Spleen (tissue), 11 donors: ENCODE results near the gene MSI2. TPM values are rescaled to one million over a fixed set of nuclear protein-coding genes. Genes with fewer than 3 reads are reported as not detected.

Experiments
- DNase-seq: peaks from one replicate; pipeline ENCODE4 v3.0.0-alpha.2; 2020
- H3K27ac ChIP-seq, 8 donors: fragments of 200-600 bp; sonication (generic) in 7 of 8; 1 replicate in 4 of 8; 2 replicates in 4 of 8; pipeline versions ENCODE4 v1.5.0 to v1.8.0; 2016 to 2021; ENCODE audit warnings: inconsistent platforms in 4 of 8, mild to moderate bottlenecking in 4 of 8, moderate library complexity in 1 of 8
- H3K27me3 ChIP-seq, 7 donors: fragments of 200-600 bp; sonication (generic) in 6 of 7; replicated peaks in 1 of 7; 1 replicate in 4 of 7; 2 replicates in 3 of 7; pipeline versions ENCODE4 v1.5.0 to v1.8.0; 2016 to 2021; ENCODE audit warnings: inconsistent platforms in 3 of 7, mild to moderate bottlenecking in 1 of 7
- H3K36me3 ChIP-seq, 6 donors: fragments of 200-600 bp; sonication (generic) in 5 of 6; 1 replicate in 4 of 6; 2 replicates in 2 of 6; pipeline versions ENCODE4 v1.5.0 to v1.8.0; 2016 to 2021; ENCODE audit warnings: inconsistent platforms in 2 of 6
- H3K4me1 ChIP-seq, 6 donors: fragments of 200-600 bp; sonication (generic) in 5 of 6; 1 replicate in 3 of 6; 2 replicates in 3 of 6; pipeline versions ENCODE4 v1.5.0 to v1.8.0; 2016 to 2021; ENCODE audit warnings: inconsistent platforms in 3 of 6
- H3K4me3 ChIP-seq, 8 donors: fragments of 200-600 bp; sonication (generic) in 7 of 8; 1 replicate in 4 of 8; 2 replicates in 4 of 8; pipeline versions ENCODE4 v1.5.0 to v1.8.0; 2016 to 2021; ENCODE audit warnings: inconsistent platforms in 4 of 8, mild to moderate bottlenecking in 4 of 8, moderate library complexity in 2 of 8
- H3K9me3 ChIP-seq, 8 donors: fragments of 200-600 bp; sonication (generic) in 7 of 8; 1 replicate in 4 of 8; 2 replicates in 4 of 8; pipeline versions ENCODE4 v1.5.0 to v1.8.0; 2016 to 2021; ENCODE audit warnings: inconsistent platforms in 4 of 8
- CTCF ChIP-seq, 11 experiments: fragments of 200-600 bp in 7 of 11; fragments of 450-650 bp in 4 of 11; sonication (generic) in 4 of 11; IDR thresholded peaks in 8 of 11; conservative IDR thresholded peaks in 3 of 11; 1 replicate in 7 of 11; 2 replicates in 4 of 11; pipeline versions ENCODE4 v1.4.0 to v1.8.0; 2016 to 2021; ENCODE audit warnings: antibody characterized with exemption in 11 of 11, inconsistent platforms in 4 of 11, mild to moderate bottlenecking in 1 of 11
- POLR2A ChIP-seq, 3 donors: fragments of 450-650 bp; IDR thresholded peaks; one replicate each; pipeline ENCODE4 v1.5.1; 2017; ENCODE audit warnings: antibody characterized with exemption in 3 of 3, mild to moderate bottlenecking in 1 of 3
- POLR2AphosphoS5 ChIP-seq, 3 donors: sonication (generic); formaldehyde crosslinking; IDR thresholded peaks; one replicate each; pipeline ENCODE4 v1.5.1; 2017; ENCODE audit warnings: antibody characterized with exemption in 3 of 3
- WGBS, 5 donors: extraction: QIAGEN DNeasy Blood & Tissue Kit in 3 of 5; methylation state at CpG; one replicate each; pipeline versions ENCODE4 v1.1.5 to v1.1.7; 2013 to 2018; 5-methylcytosine and 5-hydroxymethylcytosine counted together
- intact Hi-C: fragments of 100-400 bp; cut with DNase I; formaldehyde crosslinking; loops from one replicate; pipeline ENCODE4 v1.15.0; 2023; ENCODE audit warnings: low total_unique reads
- polyA plus RNA-seq, 3 donors: library from polyadenylated mRNA; stranded (reverse); fragments of 200-250 nt; gene quantifications; one replicate each; pipeline ENCODE4 v1.2.1, GENCODE V29; 2013
- total RNA-seq, 7 donors: library from RNA; depleted of rRNA in 3 of 7; stranded (reverse); fragments of >200 nt in 3 of 7; fragmentation: NEBNext Ultra II Directional in 4 of 7; extraction: Animal tissue kit (Norgen Biotek cat#: 25700) in 4 of 7; gene quantifications; one replicate each; pipeline versions ENCODE4 v1.1.0 to v1.2.1, GENCODE V29; 2016 to 2021
- donor health status: healthy with polysubstance abuse.
- donor health status: DM: no; HTN: no; CAD: no; lungs with moderate emphysema.
- donor health status: DM: no; HTN: no; CAD: no.
- donor health status: Bipolar disorder and iron deficiency.
- donor health status: healthy.
- donor health status: DM: no; HTN: no; CAD: no.
- donor health status: DM: yes; HTN: yes; CAD: no.

The MSI2 gene
- total and polyA plus RNA-seq, 10 donors: 9.8 to 131 (median 64.7) TPM

- TF ChIP-seq POLR2A (IDR thresholded peaks at IDR 0.05) (no peak), CTCF (IDR thresholded peaks at IDR 0.05 in 8 of 11, conservative IDR thresholded peaks at IDR 0.05 in 3 of 11) (no peak), POLR2AphosphoS5 (IDR thresholded peaks at IDR 0.05) (no peak)
- intact Hi-C loops: no loop called here
- Histone ChIP-seq H3K4me1 (peaks cover 21 to 62% (median 36%) of the 10 kb centered on the region in 6 donors), H3K27me3 (no peaks in the 10 kb centered on the region), H3K36me3 (no peaks in the 10 kb centered on the region), H3K27ac (peak overlapping the region in 3 of 8 donors; percentile 9 to 38 (median 27)), H3K9me3 (no peaks in the 10 kb centered on the region), H3K4me3 (no peak overlapping the region)
- no peak for DNase-seq
- 72 to 89% (median 80%) methylated on average over 11 of the region's 11 CpGs for WGBS, 5 donors
Observed at GRCh38 chr17:57609125-57609877, 353.0 kb downstream of the MSI2 start.

- Histone ChIP-seq H3K27me3 (no peaks in the 10 kb centered on the region), H3K36me3 (no peaks in the 10 kb centered on the region), H3K27ac (peak overlapping the region in 1 of 8 donors; percentile 38), H3K4me1 (peaks cover 15 to 56% (median 32%) of the 10 kb centered on the region in 6 donors), H3K9me3 (no peaks in the 10 kb centered on the region), H3K4me3 (no peak overlapping the region)
- intact Hi-C loops: no loop called here
- WGBS, 5 donors: 81 to 94% (median 87%) methylated on average over 13 of the region's 13 CpGs
- TF ChIP-seq POLR2A (IDR thresholded peaks at IDR 0.05) (no peak), CTCF (IDR thresholded peaks at IDR 0.05 in 8 of 11, conservative IDR thresholded peaks at IDR 0.05 in 3 of 11) (no peak), POLR2AphosphoS5 (IDR thresholded peaks at IDR 0.05) (no peak)
- DNase-seq: no peak
Observed at GRCh38 chr17:57609878-57610270, 353.6 kb downstream of the MSI2 start.

GRCh38 chr17:57612202-57613071, 356.1 kb downstream of the MSI2 start:
- no peak for DNase-seq
- Histone ChIP-seq H3K36me3 (peaks cover 0 to 23% (median 2%) of the 10 kb centered on the region in 6 donors), H3K4me1 (peaks cover 0 to 30% (median 13%) of the 10 kb centered on the region in 6 donors), H3K27ac (peak overlapping the region in 1 of 8 donors; percentile 14), H3K9me3 (no peaks in the 10 kb centered on the region), H3K27me3 (no peaks in the 10 kb centered on the region), H3K4me3 (no peak overlapping the region)
- 71 to 84% (median 80%) methylated on average over 6 to 10 of the region's 12 CpGs for WGBS, 5 donors
- TF ChIP-seq POLR2A (IDR thresholded peaks at IDR 0.05): no peak
- no peak for TF ChIP-seq CTCF (IDR thresholded peaks at IDR 0.05 in 8 of 11, conservative IDR thresholded peaks at IDR 0.05 in 3 of 11)
- TF ChIP-seq POLR2AphosphoS5 (IDR thresholded peaks at IDR 0.05): no peak
- intact Hi-C loops: no loop called here

GRCh38 chr17:57614742-57615141, 358.4 kb downstream of the MSI2 start:
- Histone ChIP-seq H3K4me1 (peaks cover 0 to 12% (median 5%) of the 10 kb centered on the region in 6 donors), H3K36me3 (peaks cover 0 to 34% (median 2%) of the 10 kb centered on the region in 6 donors), H3K27ac (no peak overlapping the region), H3K4me3 (no peak overlapping the region), H3K27me3 (no peaks in the 10 kb centered on the region), H3K9me3 (no peaks in the 10 kb centered on the region)
- DNase-seq: no peak
- 93 to 97% (median 94%) methylated on average over 3 of the region's 3 CpGs for WGBS, 5 donors
- TF ChIP-seq POLR2A (IDR thresholded peaks at IDR 0.05) (no peak), POLR2AphosphoS5 (IDR thresholded peaks at IDR 0.05) (no peak), CTCF (IDR thresholded peaks at IDR 0.05 in 8 of 11, conservative IDR thresholded peaks at IDR 0.05 in 3 of 11) (no peak)
- intact Hi-C loops: no loop called here
